Right lung (tissue), 5 donors: Measurements from ENCODE around the gene BOD1. TPM values are rescaled to one million over a fixed set of nuclear protein-coding genes. Genes with fewer than 3 reads are reported as not detected.
A peak's percentile ranks its signal among the peaks of the same experiment; 100 is the strongest.
"Not testable (repeated sequence)": the region's sequence is repeated elsewhere in the genome, so short reads cannot be mapped to it uniquely, and the experiment has no call there.

Experiments used
- DNase-seq, 2 donors: peaks; one replicate each; pipeline ENCODE4 v3.0.0-alpha.2; 2013
- polyA plus RNA-seq, 5 donors: library from polyadenylated mRNA; unstranded; fragments of 120-200 nt; gene quantifications; one replicate each; pipeline versions ENCODE4 v1.2.1 to v1.2.3, GENCODE V29; 2013; ENCODE audit warnings: inconsistent platforms in 1 of 5, low replicate concordance in 1 of 5; ENCODE audit not compliant: insufficient read length in 5 of 5, insufficient read depth in 1 of 5

BOD1 gene
- polyA plus RNA-seq, 5 donors: 113 to 161 (median 127) TPM

- DNase-seq: no peak
Observed at GRCh38 chr5:173622183-173623047, 6.0 kb upstream of the BOD1 start.

- DNase-seq: no peak
Observed at GRCh38 chr5:173620784-173621183, 4.3 kb upstream of the BOD1 start.

- peak; percentile 38 to 50 for DNase-seq
Observed at GRCh38 chr5:173618927-173619519, 2.6 kb upstream of the BOD1 start.

- peak; percentile 58 to 63 for DNase-seq
Observed at GRCh38 chr5:173615884-173616576, 420 bp downstream of the BOD1 start.

GRCh38 chr5:173614591-173614990 lies 1.9 kb downstream of the BOD1 start:
- DNase-seq: no peak

- DNase-seq: no peak
Observed at GRCh38 chr5:173613433-173614159, 2.9 kb downstream of the BOD1 start.

- DNase-seq: no peak
Observed at GRCh38 chr5:173612948-173613347, 3.5 kb downstream of the BOD1 start.

GRCh38 chr5:173611706-173612105 lies 4.7 kb downstream of the BOD1 start:
- DNase-seq: no peak

- DNase-seq: no peak
Observed at GRCh38 chr5:173604141-173604540, 12.3 kb downstream of the BOD1 start.

GRCh38 chr5:173602423-173602822 lies 14.0 kb downstream of the BOD1 start:
- no peak for DNase-seq

GRCh38 chr5:173598686-173599085 lies 17.8 kb downstream of the BOD1 start:
- no peak for DNase-seq

- no peak for DNase-seq
Observed at GRCh38 chr5:173597304-173597703, 19.1 kb downstream of the BOD1 start.

GRCh38 chr5:173595841-173596240 lies 20.6 kb downstream of the BOD1 start:
- DNase-seq: no peak

GRCh38 chr5:173594061-173594460 lies 22.4 kb downstream of the BOD1 start:
- DNase-seq: no peak

GRCh38 chr5:173592050-173592669 lies 24.3 kb downstream of the BOD1 start:
- no peak for DNase-seq

GRCh38 chr5:173591056-173591514 lies 25.4 kb downstream of the BOD1 start:
- no peak for DNase-seq

GRCh38 chr5:173590436-173591055 lies 25.9 kb downstream of the BOD1 start:
- DNase-seq: no peak

- not testable (repeated sequence) for DNase-seq
Observed at GRCh38 chr5:173586133-173586532, 30.3 kb downstream of the BOD1 start.

- DNase-seq: no peak
Observed at GRCh38 chr5:173583346-173583745, 33.1 kb downstream of the BOD1 start.

- DNase-seq: no peak
Observed at GRCh38 chr5:173582216-173583111, 34.0 kb downstream of the BOD1 start.
